H1 (cell line): ENCODE measurements around the gene C2CD4D. TPM values are rescaled to one million over a fixed set of nuclear protein-coding genes. Genes with fewer than 3 reads are reported as not detected.

ENCODE experiments used
- CTCF ChIA-PET: fragments of 300-600 bp; sonication (Branson Sonifier 250); formaldehyde crosslinking; loops from one replicate; lab custom pipeline; 2021; ENCODE audit not compliant: partially characterized antibody; lab: Charles Lee
- POLR2A ChIA-PET: fragments of 300-600 bp; sonication (Branson Sonifier 250); formaldehyde crosslinking; loops from one replicate; lab custom pipeline; 2021; ENCODE audit warnings: inconsistent platforms; ENCODE audit not compliant: partially characterized antibody; lab: Charles Lee
- DNase-seq, 2 experiments: peaks; one replicate each; pipeline versions ENCODE4 v3.0.0 to v3.0.0-alpha.2; 2010 to 2022; ENCODE audit warnings: low spot score in 2 of 2, low read depth in 1 of 2, mixed read lengths in 1 of 2
- FAIRE-seq: peaks from 2 replicates; lab custom pipeline; 2011; peaks lifted over from hg19 to GRCh38; lab: Jason Lieb, UNC
- H2AFZ ChIP-seq: 2 replicates; pipeline ENCODE4 v1.8.1; 2012; ENCODE audit warnings: low read length, inconsistent platforms
- H2AK5ac ChIP-seq: 2 replicates; pipeline ENCODE4 v1.6.1; 2013; ENCODE audit warnings: low read depth, low read length
- H2BK120ac ChIP-seq: replicated peaks from 2 replicates; pipeline ENCODE3; 2013; ENCODE audit warnings: low read depth, low read length, inconsistent platforms
- H2BK12ac ChIP-seq: 2 replicates; pipeline ENCODE4 v1.6.1; 2013; ENCODE audit warnings: low read depth, low read length
- H2BK15ac ChIP-seq: 2 replicates; pipeline ENCODE4 v1.6.1; 2013; ENCODE audit warnings: low read length
- H2BK20ac ChIP-seq: 2 replicates; pipeline ENCODE4 v1.6.1; 2013; ENCODE audit warnings: low read length
- H2BK5ac ChIP-seq: 2 replicates; pipeline ENCODE4 v1.6.1; 2013; ENCODE audit warnings: low read depth, low read length
- H3K14ac ChIP-seq: 2 replicates; pipeline ENCODE4 v1.6.1; 2013; ENCODE audit warnings: inconsistent platforms; ENCODE audit not compliant: insufficient read length
- H3K18ac ChIP-seq: 2 replicates; pipeline ENCODE4 v1.6.1; 2013; ENCODE audit warnings: low read length; ENCODE audit errors: extremely low read depth
- H3K23ac ChIP-seq: 2 replicates; pipeline ENCODE4 v1.6.1; 2013; ENCODE audit warnings: inconsistent platforms; ENCODE audit not compliant: insufficient read length
- H3K23me2 ChIP-seq: 2 replicates; pipeline ENCODE4 v1.6.1; 2013; ENCODE audit warnings: low read depth, low read length
- H3K27ac ChIP-seq: 2 replicates; pipeline ENCODE4 v1.6.1; 2011; ENCODE audit warnings: low read depth, low read length, inconsistent platforms
- H3K27me3 ChIP-seq, 4 experiments: replicated peaks in 1 of 4; 1 replicate in 1 of 4; 2 replicates in 3 of 4; pipeline versions ENCODE4 v1.6.1 to v1.8.1; 2011 to 2013; ENCODE audit warnings: low read length in 3 of 4, mild to moderate bottlenecking in 3 of 4, inconsistent platforms in 2 of 4, mixed read lengths in 2 of 4, moderate library complexity in 1 of 4; ENCODE audit not compliant: control insufficient read depth in 3 of 4, insufficient read depth in 3 of 4; ENCODE audit errors: extremely low read depth in 1 of 4
- H3K36me3 ChIP-seq, 4 experiments: 2 replicates each; pipeline versions ENCODE4 v1.6.1 to v1.8.1; 2011 to 2013; ENCODE audit warnings: mild to moderate bottlenecking in 4 of 4, low read length in 3 of 4, moderate library complexity in 2 of 4, control low read depth in 1 of 4, inconsistent platforms in 1 of 4; ENCODE audit not compliant: insufficient read depth in 4 of 4, control insufficient read depth in 2 of 4
- H3K4ac ChIP-seq: replicated peaks from 2 replicates; pipeline ENCODE3; 2013; ENCODE audit warnings: low read length, low read depth, mixed read lengths, inconsistent platforms; ENCODE audit not compliant: insufficient read length
- H3K4me1 ChIP-seq, 4 experiments: replicated peaks in 1 of 4; 1 replicate in 1 of 4; 2 replicates in 3 of 4; pipeline versions ENCODE4 v1.6.1 to v1.8.1; 2011 to 2013; ENCODE audit warnings: low read length in 3 of 4, inconsistent platforms in 2 of 4, mixed read lengths in 1 of 4; ENCODE audit not compliant: insufficient read depth in 4 of 4, control insufficient read depth in 3 of 4
- H3K4me2 ChIP-seq, 2 experiments: 2 replicates each; pipeline versions ENCODE4 v1.6.1 to v1.8.1; 2011 to 2013; ENCODE audit warnings: low read depth in 2 of 2, low read length in 2 of 2, control low read depth in 1 of 2, inconsistent platforms in 1 of 2, mild to moderate bottlenecking in 1 of 2; ENCODE audit not compliant: insufficient read depth in 1 of 2
- H3K4me3 ChIP-seq, 4 experiments: fragments of 200-600, 300-600 bp in 1 of 4; sonication (generic), shearing (Covaris generic), sonication (Bioruptor Twin) in 1 of 4; 2 replicates each; pipeline versions ENCODE4 v1.5.1 to v1.8.1; 2011 to 2016; ENCODE audit warnings: low read length in 4 of 4, low read depth in 3 of 4, control low read depth in 2 of 4, inconsistent platforms in 2 of 4, mild to moderate bottlenecking in 2 of 4, mixed read lengths in 1 of 4, moderate library complexity in 1 of 4; ENCODE audit not compliant: insufficient read depth in 2 of 4; ENCODE audit errors: extremely low read depth in 1 of 4
- H3K56ac ChIP-seq: replicated peaks from 2 replicates; pipeline ENCODE3; 2013; ENCODE audit warnings: low read depth, mild to moderate bottlenecking, mixed read lengths, low read length, inconsistent platforms; ENCODE audit not compliant: insufficient read length
- H3K79me1 ChIP-seq: 2 replicates; pipeline ENCODE4 v1.6.1; 2013; ENCODE audit warnings: low read depth, low read length, control low read depth
- H3K79me2 ChIP-seq, 2 experiments: 2 replicates each; pipeline versions ENCODE4 v1.6.1 to v1.8.1; 2012 to 2013; ENCODE audit warnings: low read length in 2 of 2, mild to moderate bottlenecking in 2 of 2, inconsistent platforms in 1 of 2; ENCODE audit not compliant: insufficient read depth in 2 of 2, control insufficient read depth in 1 of 2
- H3K9ac ChIP-seq, 4 experiments: replicated peaks in 1 of 4; 1 replicate in 1 of 4; 2 replicates in 3 of 4; pipeline versions ENCODE4 v1.6.1 to v1.8.1; 2011 to 2013; ENCODE audit warnings: low read depth in 3 of 4, low read length in 3 of 4, control low read depth in 2 of 4, mild to moderate bottlenecking in 2 of 4, moderate library complexity in 2 of 4, inconsistent platforms in 1 of 4; ENCODE audit errors: extremely low read depth in 1 of 4
- H3K9me3 ChIP-seq, 2 experiments: 2 replicates each; pipeline versions ENCODE4 v1.6.1 to v1.8.1; 2012 to 2013; ENCODE audit warnings: mild to moderate bottlenecking in 2 of 2, moderate library complexity in 2 of 2, control low read depth in 1 of 2, inconsistent platforms in 1 of 2, low read depth in 1 of 2, low read length in 1 of 2, mixed read lengths in 1 of 2; ENCODE audit not compliant: insufficient read depth in 2 of 2
- H4K20me1 ChIP-seq, 2 experiments: replicated peaks in 1 of 2; 2 replicates each; pipeline versions ENCODE3 to v1.8.1; 2011 to 2013; ENCODE audit warnings: inconsistent platforms in 2 of 2, low read length in 2 of 2, mild to moderate bottlenecking in 1 of 2; ENCODE audit not compliant: insufficient read depth in 2 of 2, control insufficient read depth in 1 of 2
- H4K5ac ChIP-seq: 2 replicates; pipeline ENCODE4 v1.6.1; 2013; ENCODE audit warnings: low read length, low read depth, mixed read lengths, inconsistent platforms; ENCODE audit not compliant: insufficient read length
- H4K8ac ChIP-seq: 2 replicates; pipeline ENCODE4 v1.8.0; 2013; ENCODE audit warnings: mild to moderate bottlenecking, moderate library complexity, low read length, inconsistent platforms; ENCODE audit not compliant: insufficient read depth; ENCODE audit errors: extremely low read depth
- H4K91ac ChIP-seq: replicated peaks from 2 replicates; pipeline ENCODE3; 2013; ENCODE audit warnings: low read length, mixed read lengths, inconsistent platforms; ENCODE audit not compliant: insufficient read length
- ASH2L ChIP-seq: fragments of 200-600, 300-600 bp; sonication (generic); IDR thresholded peaks from one replicate; pipeline ENCODE4 v1.7.1; 2017; ENCODE audit warnings: low read length
- BACH1 ChIP-seq: IDR thresholded peaks from 2 replicates; pipeline ENCODE4 v1.6.1; 2012; ENCODE audit warnings: low read length, improper control_type of control experiment
- CHD1 ChIP-seq: IDR thresholded peaks from 2 replicates; pipeline ENCODE4 v1.6.1; 2012; ENCODE audit warnings: low read depth, low read length, improper control_type of control experiment
- EZH2 ChIP-seq: fragments of 200-600 bp; sonication (generic); IDR thresholded peaks from 2 replicates; pipeline ENCODE4 v1.7.1; 2012; ENCODE audit warnings: low read depth, mild to moderate bottlenecking, moderate library complexity, low read length, inconsistent platforms; ENCODE audit not compliant: severe bottlenecking
- HDAC6 ChIP-seq: IDR thresholded peaks from one replicate; pipeline ENCODE4 v1.7.1; 2012; ENCODE audit warnings: low read depth, mild to moderate bottlenecking, inconsistent platforms, low read length, moderate library complexity
- NANOG ChIP-seq: IDR thresholded peaks from 2 replicates; pipeline ENCODE4 v1.6.1; 2011; ENCODE audit warnings: low read length, low read depth, mild to moderate bottlenecking, inconsistent platforms; ENCODE audit not compliant: insufficient read depth, poor library complexity, severe bottlenecking
- PHF8 ChIP-seq: fragments of 200-600 bp; sonication (generic); conservative IDR thresholded peaks from 2 replicates; pipeline ENCODE4 v1.7.1; 2012; ENCODE audit warnings: low read depth, mild to moderate bottlenecking, inconsistent platforms, low read length, moderate library complexity
- SP1 ChIP-seq: IDR thresholded peaks from 2 replicates; pipeline ENCODE4 v1.6.1; 2011; ENCODE audit warnings: low read depth, low read length
- SUZ12 ChIP-seq: fragments of 200-600 bp; sonication (generic); IDR thresholded peaks from 2 replicates; pipeline ENCODE4 v1.6.1; 2012; ENCODE audit warnings: mild to moderate bottlenecking, inconsistent platforms, low read length, moderate library complexity, mixed read lengths
- TCF12 ChIP-seq: IDR thresholded peaks from 2 replicates; pipeline ENCODE4 v1.6.1; 2011; ENCODE audit warnings: low read depth, mild to moderate bottlenecking, low read length
- TEAD4 ChIP-seq: IDR thresholded peaks from 2 replicates; pipeline ENCODE4 v1.6.1; 2012; ENCODE audit warnings: low read depth, low read length, inconsistent platforms, mixed read lengths
- WGBS, 2 experiments: shearing (Covaris generic) in 1 of 2; methylation state at CpG; one replicate each; pipeline versions ENCODE4 v1.1.6 to v1.1.7; 2013 to 2015; ENCODE audit warnings: low lambda C conversion rate in 2 of 2, mixed read lengths in 2 of 2, inconsistent platforms in 1 of 2, low coverage in 1 of 2, missing lambda C conversion rate in 1 of 2; ENCODE audit not compliant: insufficient replicate concordance in 2 of 2, insufficient coverage in 1 of 2, insufficient read length in 1 of 2; ENCODE audit errors: extremely low coverage in 1 of 2, missing lambda C conversion rate in 1 of 2; 5-methylcytosine and 5-hydroxymethylcytosine counted together
- polyA plus RNA-seq, 7 experiments: library from polyadenylated mRNA; depleted of rRNA in 3 of 7; stranded (reverse) in 5 of 7; unstranded in 2 of 7; fragments of >200 nt in 5 of 7; fragments of 200-250 nt in 2 of 7; gene quantifications; 1 replicate in 5 of 7; 2 replicates in 1 of 7; 4 replicates in 1 of 7; pipeline versions ENCODE4 v1.2.1 to v1.2.3, GENCODE V29; 2011 to 2013; ENCODE audit warnings: missing spikeins in 2 of 7, mixed read lengths in 2 of 7
- total RNA-seq: library from RNA; stranded (reverse); fragmentation: NEBNext Ultra II Directional; extraction: Animal tissue kit (Norgen Biotek cat#: 25700); gene quantifications from 2 replicates; pipeline ENCODE4 v1.2.1, GENCODE V29; 2021
- TF ChIP-seq, protein P1 (sequence below): IDR thresholded peaks from 2 replicates; pipeline ENCODE4 v1.6.1; 2012; ENCODE audit warnings: low read length, inconsistent platforms

C2CD4D gene
- total and polyA plus RNA-seq, 2 of the 8 experiments (the other 6 are each of a cell fraction or from before 2014, with no cell fraction given), result 0.41 to 0.71 TPM

DNA sequence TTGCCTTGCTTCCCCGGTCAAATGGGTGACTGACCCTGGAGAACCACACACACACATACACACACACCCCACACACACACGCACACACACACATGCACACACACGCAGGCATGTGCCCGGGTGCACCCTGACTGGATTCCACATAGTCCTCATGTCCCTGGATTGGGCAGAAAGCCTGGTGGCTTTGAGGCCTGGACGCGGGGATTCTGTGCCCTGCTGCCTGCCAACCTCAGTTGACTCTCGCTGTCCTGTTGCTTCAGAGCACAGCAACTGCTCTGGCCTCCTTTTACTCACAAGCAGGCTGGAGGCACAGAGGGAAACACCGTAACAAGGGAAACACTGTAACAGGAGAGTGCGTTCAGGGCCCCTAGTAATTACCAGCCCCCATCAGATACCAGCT is 14.4 kb downstream of the C2CD4D start:
- Histone ChIP-seq H3K23ac (no peak overlapping the region), H2BK20ac (no peak overlapping the region), H3K36me3 (no peaks in the 10 kb centered on the region), H3K4me3 (no peak overlapping the region), H3K9ac (no peak overlapping the region), H2AK5ac (peak overlapping the region; percentile 54; the same call in 1 of the 2 replicates), H3K27me3 (no peaks in the 10 kb centered on the region), H4K5ac (no peak overlapping the region), H3K4me1 (peaks cover 14 to 39% (median 27%) of the 10 kb centered on the region in 4 experiments), H2BK120ac (no peak overlapping the region), H3K14ac (no peak overlapping the region), H2BK5ac (peak overlapping the region; percentile 66; the same call in 1 of the 2 replicates), H3K79me2 (no peaks in the 10 kb centered on the region), H3K4ac (no peak overlapping the region), H2BK15ac (peak overlapping the region; percentile 88; the same call in 1 of the 2 replicates), H3K9me3 (no peaks in the 10 kb centered on the region), H3K27ac (no peak overlapping the region), H4K20me1 (no peaks in the 10 kb centered on the region), H3K23me2 (peaks cover 2% of the 10 kb centered on the region; the same call in 1 of the 2 replicates), H2AFZ (no peak overlapping the region), H3K4me2 (peak overlapping the region; percentile 38 to 44; a peak in 2 of 4 replicates), H4K8ac (no peak overlapping the region), H4K91ac (no peak overlapping the region), H3K79me1 (no peaks in the 10 kb centered on the region), H3K18ac (peak overlapping the region; percentile 62; the same call in 1 of the 2 replicates), H3K56ac (no peak overlapping the region), H2BK12ac (peak overlapping the region; percentile 92; the same call in 1 of the 2 replicates)
- WGBS, 2 experiments, result 84% methylated on average over 9 of the region's 9 CpGs; no CpG with 5 or more reads in 1 of the 2 experiments
- ChIA-PET POLR2A (interaction anchor here (0.8 to 3.7 kb wide), 4 partner anchors 15 to 62 kb away, joined by 3 to 20 read pairs (median 4); partner anchors contain the start of genes C2CD4D and MRPL9), CTCF (interaction anchor here (0.5 to 1.5 kb wide), 4 partner anchors 8 to 63 kb away, joined by 3 to 5 read pairs (median 3); no protein-coding TSS in a partner anchor)
- no peak for FAIRE-seq
- no peak for DNase-seq
- TF ChIP-seq ASH2L, result no peak
- no peak for TF ChIP-seq TEAD4
- TF ChIP-seq TCF12, result no peak
- no peak for TF ChIP-seq BACH1
- TF ChIP-seq, protein P1, sequence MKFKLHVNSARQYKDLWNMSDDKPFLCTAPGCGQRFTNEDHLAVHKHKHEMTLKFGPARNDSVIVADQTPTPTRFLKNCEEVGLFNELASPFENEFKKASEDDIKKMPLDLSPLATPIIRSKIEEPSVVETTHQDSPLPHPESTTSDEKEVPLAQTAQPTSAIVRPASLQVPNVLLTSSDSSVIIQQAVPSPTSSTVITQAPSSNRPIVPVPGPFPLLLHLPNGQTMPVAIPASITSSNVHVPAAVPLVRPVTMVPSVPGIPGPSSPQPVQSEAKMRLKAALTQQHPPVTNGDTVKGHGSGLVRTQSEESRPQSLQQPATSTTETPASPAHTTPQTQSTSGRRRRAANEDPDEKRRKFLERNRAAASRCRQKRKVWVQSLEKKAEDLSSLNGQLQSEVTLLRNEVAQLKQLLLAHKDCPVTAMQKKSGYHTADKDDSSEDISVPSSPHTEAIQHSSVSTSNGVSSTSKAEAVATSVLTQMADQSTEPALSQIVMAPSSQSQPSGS, result no peak
- no peak for TF ChIP-seq NANOG
- no peak for TF ChIP-seq PHF8
- TF ChIP-seq SUZ12, result no peak
- no peak for TF ChIP-seq CHD1
- no peak for TF ChIP-seq HDAC6
- TF ChIP-seq EZH2, result no peak
- TF ChIP-seq SP1, result no peak
